ENCODE measurements around the gene CFAP100.

Gene CFAP100

DNA sequence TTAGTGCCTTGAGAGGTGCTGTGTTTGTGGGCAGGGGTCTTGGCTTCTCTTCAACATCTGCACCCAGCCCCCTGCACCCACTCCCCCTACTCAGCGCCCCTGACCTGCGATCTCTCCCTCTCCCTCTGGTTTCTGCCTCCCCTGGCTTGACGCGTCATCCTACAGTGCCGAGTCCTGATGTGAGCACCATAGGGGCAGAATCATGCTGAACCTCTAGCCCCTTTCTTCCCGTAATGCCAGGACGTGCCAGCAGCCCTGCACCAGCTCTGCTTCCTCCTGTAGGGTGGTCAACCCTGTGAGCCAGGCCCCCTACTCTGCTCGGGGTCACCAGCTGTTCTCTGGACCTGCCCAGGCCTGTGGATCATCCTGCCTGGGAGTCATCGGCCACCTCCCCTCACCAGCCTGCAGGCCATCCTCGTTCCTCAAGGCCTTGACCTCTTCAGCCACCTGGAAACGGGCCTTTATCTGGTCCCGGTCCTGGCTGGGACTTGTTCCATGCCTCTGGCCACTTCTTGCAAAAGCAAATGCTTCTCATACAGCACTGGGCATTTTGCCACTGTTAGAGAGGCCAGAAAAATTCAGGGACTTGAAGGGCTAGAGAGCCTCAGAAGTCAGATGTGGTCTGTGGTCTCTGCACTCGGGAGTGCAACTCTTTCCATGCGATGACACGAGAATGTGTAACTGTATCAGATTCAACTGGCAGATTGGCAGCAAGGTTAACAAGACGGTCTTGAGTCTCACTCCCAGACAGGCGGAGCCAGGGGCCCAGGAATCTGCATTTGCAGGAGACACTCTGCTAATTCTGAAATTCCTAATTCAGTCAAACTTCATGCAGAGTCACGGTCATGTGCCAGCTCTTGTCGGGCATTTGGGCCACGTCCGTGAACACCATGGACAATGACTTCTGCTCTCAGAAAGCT lies 20.8 kb upstream of the CFAP100 start:
- no peak for DNase-seq (ENCODE audit: low read depth in 2 of 3, low spot score in 1 of 3)

DNA sequence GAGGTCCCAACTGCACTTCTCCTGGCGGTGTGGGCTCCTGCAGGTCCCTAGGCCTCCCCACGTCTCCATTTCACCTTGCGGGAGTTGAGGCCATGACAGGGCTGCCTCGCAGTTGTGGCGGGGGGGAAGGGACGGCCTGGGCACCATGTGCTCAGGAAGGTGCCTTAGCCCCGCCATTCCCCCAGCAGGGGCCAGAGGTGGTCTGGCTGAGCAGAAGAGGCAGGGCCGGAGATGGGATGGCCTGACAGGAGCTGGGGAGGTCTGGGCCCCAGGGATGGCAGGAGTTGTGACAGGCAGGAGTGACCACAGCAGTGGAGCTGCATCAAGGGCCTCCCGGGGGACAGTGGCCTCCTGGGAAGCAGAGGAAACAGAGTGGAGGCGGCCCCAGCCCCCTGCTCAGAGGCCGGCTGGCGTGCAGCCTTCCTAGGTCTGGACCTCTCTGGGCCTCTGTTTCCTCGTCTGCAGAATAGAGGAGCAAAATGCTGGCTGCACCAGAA lies 18.8 kb upstream of the CFAP100 start:
- DNase-seq (ENCODE audit: low read depth in 2 of 3, low spot score in 1 of 3) = no peak

DNA sequence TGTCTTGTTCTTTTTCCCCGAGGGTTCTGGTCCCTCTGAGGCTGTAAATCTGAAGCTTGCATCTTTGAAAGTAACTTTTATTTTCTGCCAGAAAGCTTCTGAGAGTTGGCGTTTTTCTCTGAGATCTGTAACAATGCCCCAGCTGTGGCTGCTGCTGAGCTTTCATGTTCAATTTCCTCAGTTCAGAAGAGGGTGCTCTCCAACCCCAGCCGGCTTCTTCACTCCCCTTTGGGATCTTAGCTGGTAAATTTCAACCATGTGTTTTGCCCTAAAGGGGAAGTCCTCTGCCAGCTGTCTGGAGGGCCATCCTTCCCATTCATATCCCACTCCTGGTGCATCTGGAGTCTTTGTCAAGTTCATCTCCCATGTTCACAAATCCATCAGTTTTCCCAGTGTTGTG lies 18.3 kb upstream of the CFAP100 start:
- no peak for DNase-seq (ENCODE audit: low read depth in 2 of 3, low spot score in 1 of 3)

DNA sequence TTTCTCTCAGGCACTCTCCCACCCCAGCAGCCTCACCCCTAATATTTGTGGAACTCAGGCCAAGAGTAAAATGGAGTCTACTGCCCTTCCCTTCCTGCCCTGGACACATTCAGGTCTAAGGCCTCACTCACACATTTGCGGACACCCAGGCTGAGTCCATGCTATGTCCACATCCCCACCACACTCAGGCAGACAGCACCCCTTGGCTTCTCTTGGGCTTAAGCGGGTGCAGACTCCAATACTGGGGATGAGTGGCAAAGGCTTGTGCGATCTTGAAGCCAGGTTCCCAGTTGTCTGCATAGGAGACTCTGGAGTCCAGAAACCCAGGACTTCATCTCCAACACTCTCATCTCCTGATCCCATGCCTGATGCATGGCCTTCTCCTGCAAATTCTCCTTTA lies 17.5 kb upstream of the CFAP100 start:
- DNase-seq (ENCODE audit: low read depth in 2 of 3, low spot score in 1 of 3) = no peak

- DNase-seq (ENCODE audit: low read depth in 2 of 3, low spot score in 1 of 3) = no peak
These were observed 16.4 kb upstream of the CFAP100 start for GRCh38 chr3:126378341-126378751.

DNA sequence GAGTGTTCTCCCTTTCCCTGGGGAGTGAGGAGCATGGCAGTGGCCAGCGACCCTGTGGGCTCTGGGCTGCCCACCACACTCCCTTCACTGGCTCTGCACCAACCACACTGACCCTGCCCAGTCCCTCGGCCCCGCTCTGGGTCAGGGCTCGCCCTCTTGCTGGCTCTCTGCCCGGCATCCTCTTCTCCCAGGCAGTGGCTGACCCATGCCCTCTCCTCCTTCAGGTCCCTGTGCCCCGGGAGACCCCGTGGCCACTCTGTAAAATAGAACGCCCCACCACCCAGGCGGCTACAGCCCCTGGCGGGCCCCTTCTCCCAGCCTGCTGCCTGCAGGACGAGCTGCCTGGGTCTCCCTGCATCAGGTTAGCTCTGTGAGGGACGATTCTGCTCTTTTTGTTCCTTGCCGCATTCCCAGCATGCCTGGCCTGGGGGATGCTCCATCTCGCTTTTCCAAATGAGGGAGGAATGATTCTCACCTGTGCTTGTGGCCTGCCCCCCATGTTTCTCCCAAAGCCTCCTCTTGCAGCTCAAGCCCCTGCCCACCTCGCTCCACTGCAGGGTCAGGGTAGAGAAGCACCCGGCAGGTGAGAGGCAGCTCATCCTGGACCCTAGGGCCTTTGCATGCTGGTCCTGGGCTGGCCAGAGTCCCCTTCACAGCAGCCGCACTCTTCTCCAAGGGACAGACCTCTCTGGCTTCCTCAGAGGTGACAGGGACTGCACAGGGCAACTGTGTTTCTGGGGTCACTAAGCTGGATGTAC lies 14.5 kb upstream of the CFAP100 start:
- no peak for DNase-seq (ENCODE audit: low read depth in 2 of 3, low spot score in 1 of 3)

DNA sequence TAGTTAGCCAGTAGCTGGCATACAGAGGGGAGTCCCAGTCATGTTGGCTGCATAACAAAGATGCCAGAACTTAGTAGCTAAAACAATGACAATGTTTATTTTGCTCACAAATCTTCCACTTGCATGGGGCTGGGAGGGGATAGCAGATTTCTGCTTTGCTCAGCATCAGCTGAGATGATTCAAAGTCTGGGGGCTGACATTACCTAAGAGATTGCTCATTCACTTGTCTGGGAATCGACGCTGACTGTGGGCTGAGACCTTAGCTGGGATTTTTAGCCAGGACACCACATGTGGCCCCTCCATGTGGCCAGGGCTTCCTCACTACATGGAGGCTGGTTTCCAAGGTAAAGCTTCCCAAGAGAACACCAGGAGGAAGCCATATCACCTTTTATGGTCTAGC lies 12.7 kb upstream of the CFAP100 start:
- DNase-seq (ENCODE audit: low read depth in 2 of 3, low spot score in 1 of 3) = no peak

DNA sequence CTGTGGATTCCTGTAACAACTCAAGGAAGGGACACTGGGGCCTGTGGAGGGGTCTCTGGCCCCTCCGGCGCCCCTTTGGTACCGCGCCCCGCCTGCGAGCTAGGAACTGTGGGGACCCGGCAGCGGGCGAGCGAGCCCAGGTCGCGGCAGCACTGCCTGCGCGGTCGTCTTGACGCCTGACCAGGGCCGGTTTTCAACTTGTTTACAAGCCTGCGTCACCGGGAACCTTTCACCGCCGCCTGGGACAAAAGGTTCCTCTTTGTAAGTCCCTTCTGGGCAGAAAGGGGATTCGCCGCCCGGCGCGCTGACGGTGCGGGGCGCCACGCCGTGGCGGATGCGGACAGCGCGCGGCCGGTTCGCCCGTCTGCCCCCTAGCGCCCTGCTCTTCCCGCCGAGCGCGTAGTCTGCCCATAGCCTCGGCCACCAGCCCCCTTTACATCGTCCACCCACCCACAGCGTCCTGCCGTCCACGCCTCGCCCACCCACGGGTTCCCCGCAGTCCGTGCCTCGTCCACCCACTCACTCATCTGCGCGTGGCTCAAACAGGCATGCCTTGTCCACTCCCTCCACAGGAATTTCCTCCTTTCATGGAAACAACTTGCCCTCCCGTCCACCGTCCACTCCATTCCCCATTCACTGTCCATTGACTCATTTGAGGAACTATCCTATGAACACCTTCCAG lies 5.5 kb upstream of the CFAP100 start:
- peak in 2 of 3 donors; percentile 14 to 20 for DNase-seq (ENCODE audit: low read depth in 2 of 3, low spot score in 1 of 3)

- no peak for DNase-seq (ENCODE audit: low read depth in 2 of 3, low spot score in 1 of 3)
These were observed 4.9 kb upstream of the CFAP100 start for GRCh38 chr3:126389794-126390146.

GRCh38 chr3:126390201-126390600 lies 4.5 kb upstream of the CFAP100 start:
- DNase-seq (ENCODE audit: low read depth in 2 of 3, low spot score in 1 of 3) = no peak

DNA sequence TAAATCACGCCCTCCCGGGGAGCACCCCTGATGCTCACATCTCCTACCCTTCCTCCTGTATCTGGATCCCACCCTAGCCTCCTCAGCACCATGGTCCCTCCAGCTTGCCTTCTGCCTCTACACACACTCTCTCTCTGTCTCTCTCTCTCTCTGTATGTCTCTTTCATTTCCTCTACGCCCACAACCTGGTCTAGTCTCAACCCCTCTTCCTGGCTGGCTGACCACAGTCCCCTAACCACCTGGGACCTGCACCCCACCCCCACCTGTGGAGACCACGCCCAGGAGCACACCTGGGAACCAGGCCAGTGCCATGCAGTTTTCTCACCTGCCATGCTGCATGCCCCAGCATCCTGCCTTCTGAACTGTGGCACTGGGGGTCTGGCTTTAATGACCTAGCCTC lies 4.0 kb upstream of the CFAP100 start:
- no peak for DNase-seq (ENCODE audit: low read depth in 2 of 3, low spot score in 1 of 3)

GRCh38 chr3:126391631-126392030 lies 3.1 kb upstream of the CFAP100 start:
- DNase-seq (ENCODE audit: low read depth in 2 of 3, low spot score in 1 of 3) = no peak

- DNase-seq (ENCODE audit: low read depth in 2 of 3, low spot score in 1 of 3) = no peak
These were observed 2.5 kb upstream of the CFAP100 start for GRCh38 chr3:126392246-126392645.

DNA sequence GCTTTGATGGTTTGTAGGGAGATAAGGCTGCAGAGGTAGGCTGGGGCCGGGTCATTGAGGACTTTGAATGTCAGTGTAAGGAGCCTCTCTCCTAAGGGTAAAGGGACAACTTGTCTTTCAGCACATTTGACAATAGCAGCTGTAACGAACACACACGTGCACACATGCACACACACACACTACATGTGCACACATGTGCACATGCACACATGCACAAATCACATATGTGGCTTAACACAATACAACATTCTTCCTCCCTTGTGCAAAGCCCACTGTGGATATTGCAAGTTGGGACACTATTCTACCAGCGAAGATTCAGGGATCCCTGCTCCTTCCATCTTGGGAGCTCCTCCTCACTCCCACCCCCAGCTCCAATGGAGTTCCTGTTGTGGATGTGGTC lies 1.1 kb upstream of the CFAP100 start:
- no peak for DNase-seq (ENCODE audit: low read depth in 2 of 3, low spot score in 1 of 3)

GRCh38 chr3:126394977-126395321 lies 240 bp downstream of the CFAP100 start:
- no peak for DNase-seq (ENCODE audit: low read depth in 2 of 3, low spot score in 1 of 3)

- no peak for DNase-seq (ENCODE audit: low read depth in 2 of 3, low spot score in 1 of 3)
These were observed 1.3 kb downstream of the CFAP100 start for GRCh38 chr3:126395846-126396513.

DNA sequence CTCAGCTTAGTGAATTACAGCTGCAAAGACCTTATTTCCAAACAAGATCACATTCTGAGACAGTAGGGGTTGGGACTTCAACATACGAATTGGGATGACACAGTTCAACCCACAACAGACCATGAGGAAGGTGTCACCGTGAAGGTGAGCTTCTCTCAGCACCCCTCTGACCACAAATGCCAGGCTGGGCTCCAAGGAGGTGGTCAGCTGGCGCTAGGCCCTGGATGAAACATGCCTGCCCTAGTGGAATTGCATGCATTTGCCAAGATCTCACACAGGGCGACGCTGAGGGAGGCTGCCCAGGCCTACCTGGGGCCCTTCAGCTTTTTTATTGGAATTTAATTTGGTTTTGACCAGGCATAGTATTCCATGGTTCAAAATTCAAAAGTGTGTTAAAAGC lies 1.8 kb downstream of the CFAP100 start:
- DNase-seq (ENCODE audit: low read depth in 2 of 3, low spot score in 1 of 3) = no peak

DNA sequence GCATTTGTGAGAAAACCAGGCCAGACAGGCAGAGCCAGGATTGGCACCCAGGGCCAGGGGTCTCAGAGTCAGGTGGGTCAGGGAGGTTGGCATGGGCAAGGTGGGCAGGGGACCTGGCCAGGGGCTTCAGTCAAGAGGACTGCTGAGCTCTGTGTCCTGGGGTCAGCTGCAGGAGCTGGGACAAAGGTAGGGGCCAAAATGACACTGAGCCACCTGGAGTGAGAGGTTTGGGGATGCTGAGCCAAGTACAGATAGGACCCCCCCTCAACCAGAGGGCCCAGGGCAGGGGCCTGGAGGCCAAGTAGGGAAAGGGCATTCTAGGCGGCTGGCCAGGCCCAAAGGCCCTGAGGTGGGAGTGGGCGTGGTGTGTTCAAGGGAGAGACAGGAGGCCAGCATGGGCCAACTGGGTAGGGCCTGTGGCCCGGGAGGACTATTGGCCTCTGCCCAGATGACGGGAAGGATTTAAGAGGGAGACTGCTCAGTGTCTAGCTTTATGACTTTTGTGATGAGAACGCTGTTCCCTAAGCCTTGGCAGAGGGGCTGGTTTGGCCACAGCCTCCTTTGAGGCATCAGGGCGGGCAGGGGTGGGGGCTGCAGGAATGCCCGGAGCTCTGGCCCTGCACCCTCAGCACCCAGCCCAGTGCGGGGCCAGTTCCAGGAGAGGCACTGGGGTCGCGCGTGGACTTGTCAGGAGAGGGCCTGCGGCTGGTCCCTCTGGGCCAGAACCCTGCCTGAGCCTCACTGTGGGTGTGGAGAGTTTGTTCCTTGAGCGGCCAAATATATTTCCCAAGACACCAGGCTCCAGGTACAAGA lies 3.1 kb downstream of the CFAP100 start:
- DNase-seq (ENCODE audit: low read depth in 2 of 3, low spot score in 1 of 3) = no peak

DNA sequence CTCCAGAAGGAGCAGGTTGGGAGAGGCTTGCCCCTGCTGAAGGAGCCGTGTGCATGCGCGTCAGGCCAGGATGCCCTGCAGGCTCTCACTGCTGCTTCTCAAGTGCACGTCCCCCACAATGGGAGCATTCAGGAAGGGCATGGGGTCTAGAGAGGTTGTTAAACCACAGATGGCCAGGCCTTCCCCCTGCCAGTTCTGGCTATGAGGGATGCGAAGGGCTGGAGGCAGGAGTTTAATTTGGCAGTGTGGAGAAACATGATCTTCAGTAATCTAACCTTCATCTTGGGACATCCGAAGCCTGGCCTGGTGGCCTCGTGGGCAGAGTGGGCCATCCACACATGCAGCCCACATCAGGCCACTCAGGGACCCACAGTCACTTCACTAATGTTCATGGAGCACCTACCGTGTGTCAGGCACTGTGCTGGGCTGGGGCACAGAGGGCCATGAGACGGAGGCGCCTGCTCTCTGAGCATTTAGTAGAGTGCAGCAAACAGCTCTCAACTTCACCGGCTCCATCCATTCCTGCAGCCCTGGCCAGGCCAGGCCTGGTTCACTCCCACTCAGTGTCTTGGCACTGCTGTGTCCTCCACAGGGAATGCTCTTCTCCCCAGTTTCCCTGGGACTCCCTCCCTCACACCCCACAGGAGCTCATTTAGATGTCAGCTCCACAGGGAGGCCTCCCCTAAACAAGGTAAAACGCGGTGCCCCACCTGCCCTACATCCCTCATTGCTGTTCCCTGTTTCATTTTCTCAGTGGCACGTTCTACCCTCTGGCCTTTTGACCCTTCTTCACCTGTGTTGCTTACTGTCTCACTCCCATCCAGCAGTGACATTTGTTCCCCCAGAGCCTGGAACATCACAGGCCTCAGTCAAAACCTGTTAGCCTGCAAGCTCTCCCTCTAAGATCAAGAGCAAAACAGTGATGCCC lies 4.0 kb downstream of the CFAP100 start:
- DNase-seq (ENCODE audit: low read depth in 2 of 3, low spot score in 1 of 3) = no peak
